ENCODE results near the gene HOXA10. TPM values are rescaled to one million over a fixed set of nuclear protein-coding genes. Genes with fewer than 3 reads are reported as not detected.

The HOXA10 gene
- total and polyA plus RNA-seq, 5 donors: not detected

DNA sequence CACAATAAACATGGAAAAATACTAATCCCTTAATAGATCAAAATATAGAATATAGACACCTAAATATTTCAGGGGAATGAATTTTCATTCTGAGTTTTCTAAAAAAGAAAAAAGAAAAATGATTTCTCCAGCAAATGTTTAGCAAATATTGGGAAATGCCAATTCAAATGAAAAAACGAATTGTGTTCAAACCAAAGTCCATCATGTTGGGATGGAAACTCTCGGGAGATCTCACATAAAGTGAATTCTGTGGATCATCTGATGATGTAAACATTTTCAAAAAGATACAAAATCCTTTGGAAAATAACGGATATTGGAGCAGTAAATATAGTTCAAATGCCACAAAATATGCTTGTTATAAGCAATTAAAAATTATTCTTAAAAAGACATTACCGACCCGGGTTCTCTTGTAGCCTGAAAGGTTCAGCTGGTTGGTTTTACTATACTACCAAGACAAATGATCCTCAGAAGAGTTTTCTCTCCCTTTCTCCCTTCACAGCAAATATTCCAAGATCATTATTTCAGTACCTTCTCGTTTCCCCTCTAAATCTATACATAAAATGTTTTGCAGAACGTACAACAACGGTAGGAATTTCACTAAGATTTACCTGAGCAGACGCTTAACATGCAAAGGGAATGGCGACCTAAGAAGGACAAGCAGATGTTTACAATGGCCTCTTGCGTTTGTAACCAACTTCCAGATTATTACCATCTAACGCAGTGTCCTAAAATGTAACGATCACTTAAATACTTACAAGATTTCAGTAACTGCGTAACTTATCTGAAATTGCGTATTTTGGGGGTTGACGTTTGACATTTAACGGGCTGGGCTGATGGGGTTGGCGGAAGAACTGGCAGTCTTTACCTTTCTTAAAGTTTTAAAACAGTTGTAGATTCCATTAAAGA lies 23.3 kb upstream of the HOXA10 start:
- Histone ChIP-seq H3K9me3 (ENCODE audit: control insufficient read depth, low read length) (no peaks in the 10 kb centered on the region), H3K4me1 (ENCODE audit: control insufficient read depth, insufficient read depth, low read length) (peaks cover 3% of the 10 kb centered on the region), H3K4me3 (ENCODE audit: low read length) (no peak overlapping the region), H3K27me3 (ENCODE audit: control insufficient read depth, insufficient read depth) (no peaks in the 10 kb centered on the region), H3K27ac (ENCODE audit: low read length) (no peak overlapping the region)
- DNase-seq (no peak), ATAC-seq (no peak)
- 19% methylated on average over 18 of the region's 18 CpGs for WGBS
- intact Hi-C loops (cut with DNase I): loop anchor here in 2 of 4 donors (5.0 to 10.0 kb wide), 6 partner anchors 380 to 897 kb away; no protein-coding TSS in a partner anchor

DNA sequence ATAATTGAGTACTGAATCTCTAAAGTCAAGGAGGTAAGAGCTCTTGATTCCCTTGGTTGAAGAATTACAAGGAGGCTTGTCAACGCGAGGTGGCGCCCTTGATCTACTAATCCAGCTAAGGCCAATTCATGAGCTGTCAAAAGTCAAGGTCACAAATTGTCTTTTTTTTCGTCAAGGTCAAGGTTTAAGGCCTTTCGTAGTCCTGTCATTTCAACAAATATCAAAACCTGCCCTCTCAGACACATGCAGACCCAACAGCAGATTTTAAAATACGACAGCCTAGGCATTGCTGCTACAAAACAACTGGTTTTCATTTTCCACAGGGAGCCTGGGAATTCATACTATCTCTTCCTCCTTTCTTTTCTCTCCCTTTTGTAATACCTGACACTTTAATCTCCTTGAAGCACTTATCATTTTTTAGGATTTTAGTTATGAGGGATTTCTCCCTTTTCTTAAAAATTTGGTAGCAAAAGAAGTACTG lies 22.2 kb upstream of the HOXA10 start:
- Histone ChIP-seq H3K4me1 (ENCODE audit: control insufficient read depth, insufficient read depth, low read length) (peaks cover 3% of the 10 kb centered on the region), H3K27me3 (ENCODE audit: control insufficient read depth, insufficient read depth) (no peaks in the 10 kb centered on the region), H3K4me3 (ENCODE audit: low read length) (no peak overlapping the region), H3K27ac (ENCODE audit: low read length) (no peak overlapping the region), H3K9me3 (ENCODE audit: control insufficient read depth, low read length) (no peaks in the 10 kb centered on the region)
- DNase-seq (peak; percentile 81 to 94 (median 90)), ATAC-seq (no peak)
- intact Hi-C loops (cut with DNase I): loop anchor here in 2 of 4 donors (5.0 to 10.0 kb wide), 6 partner anchors 381 to 898 kb away; no protein-coding TSS in a partner anchor
- WGBS: 3% methylated on average over 6 of the region's 6 CpGs

DNA sequence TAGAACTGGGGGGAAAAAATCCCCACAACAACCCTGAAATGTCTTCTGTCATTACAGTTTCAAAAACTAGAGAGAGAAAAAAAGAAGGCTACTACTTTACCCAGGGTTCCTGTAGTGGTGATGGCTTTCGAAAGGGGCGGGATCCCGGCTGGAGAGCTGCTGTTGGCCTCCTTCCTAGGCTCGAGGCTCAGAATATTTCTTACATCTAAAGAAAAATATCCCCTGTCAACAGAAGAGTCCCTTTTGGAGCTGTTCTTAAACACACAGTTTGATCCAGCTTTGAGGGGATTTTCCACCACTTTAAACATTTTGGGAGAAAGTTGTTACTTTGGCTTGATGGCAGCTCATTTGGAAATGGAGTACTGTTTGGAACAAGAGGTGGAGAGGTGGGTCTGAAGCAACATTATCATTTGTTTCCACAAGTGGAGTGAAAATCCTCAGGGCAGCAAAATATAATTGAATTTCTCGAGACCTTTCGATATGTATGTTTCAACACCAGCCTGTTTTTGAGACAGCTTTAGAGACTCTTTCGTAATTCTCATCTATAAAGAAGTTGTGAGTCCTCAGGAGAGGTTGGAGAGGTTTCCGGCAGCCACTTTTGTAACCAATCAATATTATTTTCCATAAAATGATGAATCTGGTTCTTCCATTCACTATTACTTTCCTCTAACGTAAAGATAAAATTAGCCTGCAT lies 20.7 kb upstream of the HOXA10 start:
- Histone ChIP-seq H3K9me3 (ENCODE audit: control insufficient read depth, low read length) (no peaks in the 10 kb centered on the region), H3K27ac (ENCODE audit: low read length) (no peak overlapping the region), H3K4me1 (ENCODE audit: control insufficient read depth, insufficient read depth, low read length) (peaks cover 3% of the 10 kb centered on the region), H3K27me3 (ENCODE audit: control insufficient read depth, insufficient read depth) (no peaks in the 10 kb centered on the region), H3K4me3 (ENCODE audit: low read length) (no peak overlapping the region)
- intact Hi-C loops (cut with DNase I): loop anchor here in 2 of 4 donors (5.0 to 10.0 kb wide), 6 partner anchors 382 to 900 kb away; no protein-coding TSS in a partner anchor
- no peak for DNase-seq
- ATAC-seq: no peak
- WGBS: 29% methylated on average over 9 of the region's 9 CpGs

DNA sequence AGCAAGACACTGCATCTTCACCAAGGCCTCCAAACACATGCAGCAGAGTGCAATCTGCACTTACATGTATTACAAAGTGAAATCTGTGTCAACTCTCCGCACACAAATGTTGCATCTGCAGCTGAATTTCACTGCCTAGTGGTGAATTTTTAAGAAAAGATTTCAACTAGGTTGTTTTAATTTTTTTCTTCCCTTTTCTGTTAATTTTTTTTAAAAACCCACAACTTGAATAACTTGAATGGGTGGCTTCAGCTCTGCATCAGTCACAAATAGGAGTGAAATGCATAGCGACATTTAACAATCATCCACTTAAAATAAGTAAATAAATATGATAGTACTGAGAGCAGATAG lies 19.9 kb upstream of the HOXA10 start:
- intact Hi-C loops (cut with DNase I): loop anchor here in 2 of 4 donors (10.0 kb wide), 3 partner anchors 731 to 901 kb away; no protein-coding TSS in a partner anchor
- no peak for DNase-seq
- peaks cover 3% of the 10 kb centered on the region for H3K4me1 ChIP-seq (ENCODE audit: control insufficient read depth, insufficient read depth, low read length)
- no peaks in the 10 kb centered on the region for H3K9me3 ChIP-seq (ENCODE audit: control insufficient read depth, low read length)
- no peak overlapping the region for H3K27ac ChIP-seq (ENCODE audit: low read length)
- H3K27me3 ChIP-seq (ENCODE audit: control insufficient read depth, insufficient read depth): no peaks in the 10 kb centered on the region
- H3K4me3 ChIP-seq (ENCODE audit: low read length): no peak overlapping the region
- no peak for ATAC-seq
- 41% methylated on average over 2 of the region's 2 CpGs for WGBS

DNA sequence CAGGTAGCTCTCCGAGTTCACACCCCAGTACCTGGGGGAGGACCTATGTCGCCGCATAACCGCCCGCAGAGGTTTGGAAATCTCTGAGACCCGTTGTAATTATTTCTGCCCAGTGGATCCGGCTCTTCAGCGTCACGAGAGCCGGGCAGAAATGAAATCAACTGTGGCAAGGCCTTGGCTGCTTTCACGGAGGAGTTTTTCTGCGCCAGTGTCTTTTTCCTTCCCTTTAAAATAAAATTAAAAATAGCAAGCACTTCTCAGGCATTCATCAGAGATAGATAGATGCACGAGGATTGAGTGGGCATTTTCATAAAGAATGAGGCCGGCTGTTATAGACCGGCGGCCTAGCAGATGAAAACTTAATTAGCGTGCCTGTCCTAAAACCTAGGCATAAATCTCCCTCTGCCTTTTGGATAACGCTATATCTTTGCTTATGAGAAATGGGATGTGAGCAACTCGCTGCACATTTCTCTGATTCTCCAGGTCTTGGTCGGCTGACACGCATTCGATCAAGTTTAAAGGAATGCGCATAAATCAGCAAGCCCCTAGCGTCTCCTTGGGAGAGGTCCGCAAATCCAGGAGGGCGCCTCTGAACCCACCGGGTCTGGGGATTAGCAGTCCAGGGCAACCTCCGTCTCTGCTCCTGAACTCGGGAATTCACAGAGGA lies 19.3 kb upstream of the HOXA10 start:
- Histone ChIP-seq H3K27ac (ENCODE audit: low read length) (no peak overlapping the region), H3K4me1 (ENCODE audit: control insufficient read depth, insufficient read depth, low read length) (peaks cover 4% of the 10 kb centered on the region), H3K9me3 (ENCODE audit: control insufficient read depth, low read length) (no peaks in the 10 kb centered on the region), H3K4me3 (ENCODE audit: low read length) (no peak overlapping the region), H3K27me3 (ENCODE audit: control insufficient read depth, insufficient read depth) (no peaks in the 10 kb centered on the region)
- ATAC-seq (no peak), DNase-seq (no peak)
- 18% methylated on average over 29 of the region's 29 CpGs for WGBS
- intact Hi-C loops (cut with DNase I): loop anchor here in 2 of 4 donors (10.0 kb wide), 3 partner anchors 731 to 901 kb away; no protein-coding TSS in a partner anchor

DNA sequence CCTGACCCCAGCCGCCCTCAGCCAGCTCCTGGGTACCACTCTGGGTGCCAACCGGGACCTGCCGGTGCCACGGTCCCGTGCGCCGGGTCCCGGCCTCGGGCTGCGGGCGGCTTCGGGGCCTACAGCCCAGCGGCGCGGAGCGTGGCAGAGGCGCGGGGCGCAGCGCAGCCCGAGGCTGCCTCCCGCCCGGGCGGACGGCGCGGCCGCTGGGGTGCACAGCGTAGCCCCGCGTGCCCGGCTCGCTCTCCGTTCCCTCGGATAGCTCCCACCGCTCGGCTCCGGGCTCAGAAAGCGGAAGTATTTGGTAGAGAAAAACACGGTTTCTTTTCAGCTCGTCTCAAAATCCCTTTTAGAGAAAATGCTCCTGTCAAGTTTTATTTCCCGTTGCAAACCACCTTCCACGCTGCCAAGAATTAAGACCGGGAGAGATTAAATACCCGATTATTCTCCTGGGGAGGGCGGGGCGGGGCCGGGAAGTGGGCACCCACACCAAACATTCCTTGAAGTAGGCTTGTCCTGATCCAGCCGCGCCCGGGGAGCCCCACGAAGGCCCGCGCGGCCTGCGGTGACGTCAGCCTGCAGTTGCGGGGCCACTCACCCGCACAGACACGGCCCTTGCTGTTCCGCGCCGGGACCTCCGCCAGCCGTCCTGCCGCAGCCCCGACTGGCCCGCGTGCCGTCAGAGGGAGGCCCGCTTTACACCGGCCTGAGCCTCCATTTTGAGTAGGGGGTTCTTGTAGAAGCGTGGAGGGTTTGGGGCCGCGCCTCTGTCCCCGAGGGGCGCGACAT lies 18.6 kb upstream of the HOXA10 start:
- H3K27ac ChIP-seq (ENCODE audit: low read length): no peak overlapping the region
- peaks cover 6% of the 10 kb centered on the region for H3K4me1 ChIP-seq (ENCODE audit: control insufficient read depth, insufficient read depth, low read length)
- H3K9me3 ChIP-seq (ENCODE audit: control insufficient read depth, low read length): no peaks in the 10 kb centered on the region
- no peaks in the 10 kb centered on the region for H3K27me3 ChIP-seq (ENCODE audit: control insufficient read depth, insufficient read depth)
- peak overlapping the region; percentile 13 for H3K4me3 ChIP-seq (ENCODE audit: low read length)
- ATAC-seq (peak; percentile 32 to 59), DNase-seq (peak in 1 of 3 donors; percentile 51)
- 1% methylated on average over 78 of the region's 78 CpGs for WGBS
- intact Hi-C loops (cut with DNase I): loop anchor here in 2 of 4 donors (10.0 kb wide), 3 partner anchors 732 to 902 kb away; no protein-coding TSS in a partner anchor

DNA sequence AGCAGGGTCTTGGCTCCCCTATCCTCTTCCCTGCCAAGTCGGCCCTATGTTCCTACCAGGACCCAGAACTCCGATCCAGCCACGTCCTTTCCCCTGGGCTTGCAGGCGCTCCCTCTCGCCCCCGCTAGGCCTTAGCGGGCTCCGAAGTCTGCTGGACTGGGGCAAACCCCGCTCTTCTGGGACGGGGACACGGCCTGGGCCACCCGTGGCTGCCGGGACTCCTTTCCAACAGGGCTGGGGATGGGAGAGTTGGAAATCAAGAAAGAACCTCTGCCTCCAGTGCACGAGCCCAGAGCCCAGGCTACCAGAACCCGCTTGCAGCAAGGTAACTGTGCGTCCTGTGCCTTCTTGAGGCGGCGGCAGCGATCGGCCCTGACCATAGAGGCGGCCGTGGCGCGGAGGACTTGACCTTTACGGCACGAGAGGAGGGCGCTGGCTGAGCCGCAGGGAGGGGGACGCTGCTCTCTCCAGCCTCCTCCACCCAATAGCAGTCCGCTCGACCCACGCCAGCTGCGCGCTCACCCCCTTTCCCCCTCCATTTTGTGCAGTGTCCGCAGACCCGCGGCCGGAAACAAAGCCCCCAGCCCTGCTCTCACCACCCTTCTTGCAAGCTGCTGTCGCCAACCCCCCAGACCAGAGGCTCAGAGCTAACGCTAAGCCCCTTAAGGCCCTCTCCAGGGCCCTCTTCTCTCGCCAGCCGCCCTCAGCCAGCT lies 17.9 kb upstream of the HOXA10 start:
- intact Hi-C loops (cut with DNase I): loop anchor here in 2 of 4 donors (10.0 kb wide), 3 partner anchors 733 to 903 kb away; no protein-coding TSS in a partner anchor
- Histone ChIP-seq H3K9me3 (ENCODE audit: control insufficient read depth, low read length) (no peaks in the 10 kb centered on the region), H3K27me3 (ENCODE audit: control insufficient read depth, insufficient read depth) (no peaks in the 10 kb centered on the region), H3K4me1 (ENCODE audit: control insufficient read depth, insufficient read depth, low read length) (peaks cover 6% of the 10 kb centered on the region), H3K4me3 (ENCODE audit: low read length) (peak overlapping the region; percentile 13), H3K27ac (ENCODE audit: low read length) (no peak overlapping the region)
- WGBS: 12% methylated on average over 42 of the region's 42 CpGs
- ATAC-seq: no peak
- DNase-seq: peak in 1 of 3 donors; percentile 51

DNA sequence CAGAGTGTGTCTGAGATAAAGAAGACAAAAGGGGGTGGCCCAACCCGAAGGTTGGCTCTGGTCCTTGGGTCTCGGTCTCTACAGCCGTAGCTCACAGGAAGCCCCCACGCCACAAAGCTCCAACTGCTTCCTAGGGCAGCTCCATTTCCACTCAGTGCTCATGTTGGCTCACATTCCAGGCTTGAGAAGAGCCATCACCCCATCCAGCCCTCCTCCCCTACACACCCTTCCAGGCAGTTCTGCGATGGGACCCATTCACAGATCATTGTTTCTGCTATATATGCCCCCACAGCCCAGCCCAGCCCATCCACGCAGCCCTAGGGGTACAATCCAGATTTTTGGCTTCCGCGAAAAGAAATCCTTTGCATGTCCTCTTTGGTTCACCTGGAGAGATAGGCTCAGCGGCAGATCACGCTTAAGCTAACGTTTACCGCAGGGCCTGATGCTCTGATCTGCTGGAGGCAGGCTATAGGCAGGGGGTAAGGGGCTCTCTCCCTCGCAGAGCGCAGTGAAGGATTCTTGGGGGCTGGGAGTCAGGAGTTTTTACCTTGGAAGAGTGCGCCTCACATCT lies 17.1 kb upstream of the HOXA10 start:
- intact Hi-C loops (cut with DNase I): loop anchor here in 2 of 4 donors (10.0 kb wide), 3 partner anchors 734 to 904 kb away; no protein-coding TSS in a partner anchor

DNA sequence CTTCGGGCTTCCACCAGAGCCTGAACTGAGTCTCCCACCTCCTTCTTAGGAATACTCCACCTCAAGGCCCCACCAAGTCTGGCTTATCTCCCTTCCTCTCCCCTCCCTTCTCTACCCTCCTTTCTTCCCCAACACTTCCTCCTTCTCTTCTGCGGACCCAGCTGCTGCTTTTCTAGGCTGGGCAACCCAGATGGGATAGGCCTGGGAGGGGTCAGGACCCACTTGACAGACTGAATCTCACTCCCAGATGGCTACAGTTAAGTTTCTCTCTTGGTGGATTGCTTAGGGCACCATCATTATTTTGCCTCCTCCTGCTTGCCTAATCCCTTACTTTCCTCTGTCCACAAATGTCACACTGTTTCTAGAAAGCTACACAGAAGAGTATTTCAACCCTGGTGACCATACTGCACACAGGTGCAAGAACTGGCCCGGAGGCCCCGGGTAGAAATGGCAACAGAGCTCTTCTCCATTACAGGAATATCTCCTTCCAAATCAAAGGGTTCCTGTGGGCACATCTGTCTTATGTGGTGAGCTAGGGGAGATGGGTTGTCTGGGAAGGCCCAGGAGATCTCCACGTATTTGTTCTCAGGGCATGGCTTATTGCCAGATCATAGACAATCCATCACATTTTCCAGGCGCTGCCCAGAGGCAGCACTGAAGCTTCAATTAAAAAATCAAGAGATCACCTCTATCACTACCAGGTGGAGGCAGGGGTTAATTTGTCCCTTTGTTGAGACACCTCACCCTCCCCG lies 16.1 kb upstream of the HOXA10 start:
- intact Hi-C loops (cut with DNase I): loop anchor here in 2 of 4 donors (10.0 kb wide), 3 partner anchors 735 to 905 kb away; no protein-coding TSS in a partner anchor
- Histone ChIP-seq H3K4me1 (ENCODE audit: control insufficient read depth, insufficient read depth, low read length) (peaks cover 6% of the 10 kb centered on the region), H3K27ac (ENCODE audit: low read length) (no peak overlapping the region), H3K9me3 (ENCODE audit: control insufficient read depth, low read length) (no peaks in the 10 kb centered on the region), H3K27me3 (ENCODE audit: control insufficient read depth, insufficient read depth) (no peaks in the 10 kb centered on the region), H3K4me3 (ENCODE audit: low read length) (no peak overlapping the region)
- DNase-seq (no peak), ATAC-seq (no peak)
- 44% methylated on average over 7 of the region's 7 CpGs for WGBS

More for the DNA sequence above, 17.1 kb upstream of the HOXA10 start:
- DNase-seq (no peak), ATAC-seq (no peak)
- WGBS: 41% methylated on average over 15 of the region's 15 CpGs
- H3K4me3 ChIP-seq (ENCODE audit: low read length): no peak overlapping the region
- no peaks in the 10 kb centered on the region for H3K9me3 ChIP-seq (ENCODE audit: control insufficient read depth, low read length)
- no peak overlapping the region for H3K27ac ChIP-seq (ENCODE audit: low read length)
- H3K27me3 ChIP-seq (ENCODE audit: control insufficient read depth, insufficient read depth): no peaks in the 10 kb centered on the region
- peaks cover 6% of the 10 kb centered on the region for H3K4me1 ChIP-seq (ENCODE audit: control insufficient read depth, insufficient read depth, low read length)

Measured in right cardiac atrium (tissue), 5 donors.